Measurements from ENCODE around the gene TTLL12.
"Not testable (repeated sequence)": the region's sequence is repeated elsewhere in the genome, so short reads cannot be mapped to it uniquely, and the experiment has no call there.

Gene TTLL12

GRCh38 chr22:43153899-43154298 lies 33.0 kb downstream of the TTLL12 start:
- DNase-seq (ENCODE audit: low spot score), result no peak

- DNase-seq (ENCODE audit: low spot score), result peak; percentile 67
Observed at GRCh38 chr22:43152357-43153071, 34.4 kb downstream of the TTLL12 start.

DNA sequence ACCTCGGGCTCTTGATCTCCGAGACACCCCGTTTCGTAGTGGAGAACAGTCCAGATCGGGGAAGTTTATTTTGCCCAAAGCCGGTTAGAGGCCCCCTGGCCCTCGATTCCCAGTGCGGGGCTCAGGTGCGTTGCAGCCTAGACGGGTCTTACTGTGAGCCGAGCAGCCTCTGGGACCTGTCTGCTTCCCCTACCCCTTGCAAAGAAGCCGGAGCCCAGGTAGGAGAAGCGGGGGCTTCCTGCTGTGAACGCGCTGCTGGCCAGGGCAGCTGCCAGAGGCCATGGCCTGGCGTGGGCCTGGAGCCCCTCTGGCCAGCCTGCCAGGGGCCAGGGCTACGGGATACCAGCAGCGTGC lies 35.0 kb downstream of the TTLL12 start:
- no peak for DNase-seq (ENCODE audit: low spot score)

DNA sequence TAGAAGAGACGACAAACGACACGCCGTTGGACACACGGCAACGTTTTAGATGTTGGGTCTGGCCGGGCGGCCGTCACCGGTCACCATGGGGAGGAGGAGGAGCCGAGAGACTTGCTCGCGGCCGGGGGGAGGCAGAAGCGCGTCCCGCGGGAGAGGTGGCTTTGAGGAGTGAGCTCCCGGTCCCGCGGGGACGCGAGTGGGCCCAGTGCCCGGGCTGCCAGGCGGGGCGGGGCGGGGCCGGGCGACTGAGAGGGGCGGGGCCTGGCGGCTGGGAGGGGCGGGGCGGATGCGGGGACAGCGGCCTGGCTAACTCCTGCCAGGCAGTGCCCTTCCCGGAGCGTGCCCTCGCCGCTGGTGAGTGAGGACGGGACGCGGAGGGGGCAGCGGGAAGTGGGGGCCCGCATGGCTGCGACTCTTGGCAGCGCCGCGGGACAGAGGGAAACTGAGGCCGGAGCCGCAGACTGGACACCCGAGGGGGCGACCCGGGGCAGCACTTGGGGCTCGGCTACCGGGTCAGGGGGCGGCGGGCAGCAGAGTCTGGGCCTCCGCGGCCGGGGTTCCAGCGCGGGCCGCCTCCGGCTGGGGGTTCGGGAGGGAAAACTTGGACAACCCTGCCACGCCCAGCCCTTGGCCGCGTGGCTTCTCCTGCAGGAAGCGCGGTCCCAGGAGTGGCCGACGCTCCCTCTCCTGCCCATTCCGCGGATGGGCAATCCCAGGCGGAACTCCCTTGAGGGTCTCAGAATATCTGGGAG lies 35.5 kb downstream of the TTLL12 start, which contains the start of gene TSPO:
TSS of gene TSPO (plus strand) at position 309 of the 752 bp plus-strand sequence. CDS start 7,680 bp downstream, outside the sequence.
- DNase-seq (ENCODE audit: low spot score), result peak; percentile 85

- DNase-seq (ENCODE audit: low spot score), result no peak
Observed at GRCh38 chr22:43150731-43151206, 36.2 kb downstream of the TTLL12 start.

- no peak for DNase-seq (ENCODE audit: low spot score)
Observed at GRCh38 chr22:43148581-43148980, 38.4 kb downstream of the TTLL12 start.

DNA sequence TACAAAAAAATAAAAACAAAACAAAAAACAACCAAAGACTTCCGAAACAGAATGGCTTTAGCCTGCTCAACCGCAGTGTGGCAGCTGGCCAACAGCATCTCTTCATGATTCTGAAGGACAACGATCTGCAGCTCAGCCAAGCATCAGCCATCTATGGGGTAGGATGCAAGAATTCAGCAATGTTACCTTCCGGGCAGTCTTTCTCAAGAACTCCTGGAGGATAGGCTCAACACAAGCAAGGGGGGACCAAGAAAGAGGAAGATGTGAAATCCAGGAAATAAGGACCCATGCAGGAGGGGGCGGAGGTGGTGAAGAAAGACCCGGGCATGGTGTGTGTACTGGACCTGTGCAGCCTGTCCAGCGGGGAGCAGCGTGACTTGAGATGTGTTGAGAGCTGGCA lies 39.1 kb downstream of the TTLL12 start:
- DNase-seq (ENCODE audit: low spot score), result no peak

DNA sequence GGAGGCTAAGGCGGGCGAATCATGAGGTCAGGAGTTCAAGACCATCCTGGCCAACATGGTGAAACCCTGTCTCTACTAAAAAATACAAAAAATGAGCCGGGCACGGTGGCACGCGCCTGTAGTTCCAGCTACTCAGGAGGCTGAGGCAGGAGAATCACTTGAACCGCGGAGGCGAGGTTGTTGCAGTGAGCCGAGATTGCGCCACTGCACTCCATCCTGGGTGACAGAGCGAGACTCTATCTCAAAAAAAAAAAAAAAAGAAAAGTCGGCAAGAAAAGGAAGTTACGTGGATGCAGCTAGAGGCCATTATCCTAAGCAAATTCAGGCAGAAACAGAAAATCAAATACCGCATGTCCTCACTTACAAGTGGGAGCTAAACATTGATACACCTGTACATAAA lies 40.6 kb downstream of the TTLL12 start:
- not testable (repeated sequence) for DNase-seq (ENCODE audit: low spot score)

GRCh38 chr22:43145371-43145770 lies 41.6 kb downstream of the TTLL12 start:
- DNase-seq (ENCODE audit: low spot score), result not testable (repeated sequence)

GRCh38 chr22:43144949-43145348 lies 42.0 kb downstream of the TTLL12 start:
- DNase-seq (ENCODE audit: low spot score), result no peak

- DNase-seq (ENCODE audit: low spot score), result peak; percentile 90
Observed at GRCh38 chr22:43142880-43143562, 43.9 kb downstream of the TTLL12 start, which contains the start of gene MCAT. MCAT (minus strand) TSS chr22:43143398; CDS start chr22:43143348, 50 bp downstream.

GRCh38 chr22:43136801-43137200 lies 50.1 kb downstream of the TTLL12 start:
- no peak for DNase-seq (ENCODE audit: low spot score)

DNA sequence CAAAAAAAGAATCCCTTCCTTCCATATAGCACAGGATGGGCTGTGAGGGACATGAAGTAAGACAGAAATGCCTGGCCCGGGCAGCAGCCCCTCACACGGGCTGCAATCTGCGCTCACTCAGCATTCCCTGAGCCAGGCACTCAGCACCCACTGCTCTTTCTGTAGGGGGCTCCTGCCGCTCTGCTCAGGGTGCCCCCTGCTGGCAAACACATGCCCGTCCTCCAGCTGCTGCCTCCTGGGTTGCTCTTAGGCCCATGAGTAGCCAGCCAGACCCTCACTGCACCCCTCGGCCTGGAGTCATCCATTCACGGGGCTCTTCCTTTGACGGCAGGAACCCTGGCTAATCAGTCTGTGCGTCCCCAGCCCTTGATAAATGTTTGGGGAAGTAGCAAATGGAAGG lies 50.7 kb downstream of the TTLL12 start:
- peak; percentile 77 for DNase-seq (ENCODE audit: low spot score)

- DNase-seq (ENCODE audit: low spot score), result no peak
Observed at GRCh38 chr22:43135565-43135964, 51.4 kb downstream of the TTLL12 start.

- no peak for DNase-seq (ENCODE audit: low spot score)
Observed at GRCh38 chr22:43134553-43134952, 52.4 kb downstream of the TTLL12 start.

DNA sequence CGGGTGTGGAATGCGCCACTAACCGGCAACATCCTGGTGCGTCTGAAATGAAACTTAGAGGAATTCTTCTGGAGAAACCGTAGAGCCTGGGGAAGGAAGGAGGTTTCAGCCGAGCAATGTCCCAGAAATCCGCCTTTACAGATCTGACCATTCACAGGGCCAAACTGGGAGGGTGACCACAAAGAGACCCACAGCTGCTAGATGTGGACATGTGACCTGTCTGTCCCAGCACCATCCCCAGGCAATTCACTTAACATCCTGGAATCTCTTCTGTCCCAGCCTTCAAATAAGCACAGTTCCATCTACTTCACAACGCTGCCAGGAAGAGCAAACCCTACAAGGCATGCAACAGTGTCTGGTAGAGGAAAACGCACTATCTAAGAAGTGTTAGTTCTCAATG lies 53.5 kb downstream of the TTLL12 start:
- DNase-seq (ENCODE audit: low spot score), result no peak

GRCh38 chr22:43131773-43132501 lies 55.0 kb downstream of the TTLL12 start:
- DNase-seq (ENCODE audit: low spot score), result no peak

- no peak for DNase-seq (ENCODE audit: low spot score)
Observed at GRCh38 chr22:43129426-43130425, 57.2 kb downstream of the TTLL12 start.

DNA sequence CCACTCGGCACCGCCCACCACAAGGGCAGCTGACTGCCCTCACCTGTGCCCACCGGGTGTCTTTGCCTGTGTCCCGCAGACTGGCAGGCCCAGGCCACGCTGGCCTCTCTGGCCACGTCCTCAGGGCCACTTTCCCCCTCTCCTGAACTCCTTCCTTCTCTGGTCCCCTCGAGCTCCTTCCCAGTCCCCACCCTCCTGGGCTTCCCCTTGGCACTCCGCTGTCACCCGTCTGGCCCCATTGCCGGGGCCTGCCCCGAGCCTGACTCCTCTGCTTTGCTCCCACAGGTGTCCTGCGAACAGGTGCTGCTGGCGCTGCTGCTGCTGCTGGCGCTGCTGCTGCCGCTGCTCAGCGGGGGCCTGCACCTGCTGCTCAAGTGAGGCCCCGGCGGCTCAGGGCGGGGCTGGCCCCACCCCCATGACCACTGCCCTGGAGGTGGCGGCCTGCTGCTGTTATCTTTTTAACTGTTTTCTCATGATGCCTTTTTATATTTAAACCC lies 58.0 kb downstream of the TTLL12 start:
- no peak for DNase-seq (ENCODE audit: low spot score)

- no peak for DNase-seq (ENCODE audit: low spot score)
Observed at GRCh38 chr22:43128116-43128515, 58.8 kb downstream of the TTLL12 start.
